HFFc6 (cell line): ENCODE results near the gene GABPB1. TPM values are rescaled to one million over a fixed set of nuclear protein-coding genes. Genes with fewer than 3 reads are reported as not detected.
"Not testable (repeated sequence)": the region's sequence is repeated elsewhere in the genome, so short reads cannot be mapped to it uniquely, and the experiment has no call there.

Experiments used
- DNase-seq: peaks from one replicate; pipeline ENCODE4 v3.0.0-alpha.2; 2018
- H3K27ac Mint-ChIP-seq: 2 replicates; pipeline ENCODE4 v1.8.0; 2020; ENCODE audit warnings: mild to moderate bottlenecking, mixed read lengths
- H3K27me3 Mint-ChIP-seq: 2 replicates; pipeline ENCODE4 v1.8.0; 2021; ENCODE audit warnings: mild to moderate bottlenecking, moderate library complexity, mixed read lengths; ENCODE audit not compliant: insufficient read depth
- H3K36me3 Mint-ChIP-seq: 2 replicates; pipeline ENCODE4 v1.8.0; 2021; ENCODE audit warnings: low read depth, mixed read lengths
- H3K4me1 Mint-ChIP-seq: 2 replicates; pipeline ENCODE4 v1.8.0; 2020; ENCODE audit warnings: low read depth, mixed read lengths
- H3K4me3 Mint-ChIP-seq: 2 replicates; pipeline ENCODE4 v1.8.0; 2020; ENCODE audit warnings: mild to moderate bottlenecking, moderate library complexity, mixed read lengths
- H3K9me3 Mint-ChIP-seq: 2 replicates; pipeline ENCODE4 v1.8.0; 2020; ENCODE audit warnings: mild to moderate bottlenecking, mixed read lengths
- CTCF ChIP-seq: fragments of 200-600 bp; sonication (generic); IDR thresholded peaks from 2 replicates; pipeline ENCODE4 v1.5.0; 2021; ENCODE audit warnings: antibody characterized with exemption, mild to moderate bottlenecking
- total RNA-seq, 6 experiments: library from RNA; stranded (reverse); fragmentation: NEBNext Ultra II Directional; extraction: Animal tissue kit (Norgen Biotek cat#: 25700); gene quantifications; 2 replicates in 1 of 6; 3 replicates in 5 of 6; pipeline ENCODE4 v1.2.3, GENCODE V29; 2021

Gene GABPB1
- total RNA-seq, 6 experiments from 2014 or later, result 20.8 to 28.4 (median 25.3) TPM

GRCh38 chr15:50378776-50379175 lies 23.8 kb upstream of the GABPB1 start:
- Mint-ChIP-seq H3K36me3 (no peaks in the 10 kb centered on the region), H3K27ac (no peak overlapping the region), H3K27me3 (peaks cover 1% of the 10 kb centered on the region), H3K4me1 (peaks cover 14% of the 10 kb centered on the region), H3K9me3 (no peaks in the 10 kb centered on the region), H3K4me3 (no peak overlapping the region)
- no peak for DNase-seq
- no peak for TF ChIP-seq CTCF

- H3K4me3 Mint-ChIP-seq, result no peak overlapping the region
Observed at GRCh38 chr15:50377867-50378751, 23.1 kb upstream of the GABPB1 start.

GRCh38 chr15:50369564-50369963 lies 14.6 kb upstream of the GABPB1 start:
- not testable (repeated sequence) for H3K36me3 Mint-ChIP-seq, H3K9me3 Mint-ChIP-seq, H3K4me3 Mint-ChIP-seq, DNase-seq, H3K27me3 Mint-ChIP-seq, H3K27ac Mint-ChIP-seq, H3K4me1 Mint-ChIP-seq

More at GRCh38 chr15:50377867-50378751, 23.1 kb upstream of the GABPB1 start:
- Mint-ChIP-seq H3K9me3 (no peaks in the 10 kb centered on the region), H3K4me1 (peaks cover 14% of the 10 kb centered on the region), H3K27me3 (peaks cover 1% of the 10 kb centered on the region), H3K27ac (no peak overlapping the region), H3K36me3 (no peaks in the 10 kb centered on the region)
- DNase-seq, result no peak
- TF ChIP-seq CTCF, result no peak

GRCh38 chr15:50365971-50366370 lies 11.0 kb upstream of the GABPB1 start:
- Mint-ChIP-seq H3K27me3 (no peaks in the 10 kb centered on the region; the same call in 1 of the 2 replicates), H3K27ac (no peak overlapping the region), H3K9me3 (no peaks in the 10 kb centered on the region), H3K4me1 (no peaks in the 10 kb centered on the region), H3K36me3 (peaks cover 20% of the 10 kb centered on the region), H3K4me3 (no peak overlapping the region)
- DNase-seq, result no peak
- TF ChIP-seq CTCF, result no peak

- H3K27me3 Mint-ChIP-seq, result no peaks in the 10 kb centered on the region; the same call in 1 of the 2 replicates
- H3K36me3 Mint-ChIP-seq, result peaks cover 20% of the 10 kb centered on the region
- no peaks in the 10 kb centered on the region for H3K9me3 Mint-ChIP-seq
- no peaks in the 10 kb centered on the region for H3K4me1 Mint-ChIP-seq
- no peak for TF ChIP-seq CTCF
- H3K27ac Mint-ChIP-seq, result no peak overlapping the region
- no peak overlapping the region for H3K4me3 Mint-ChIP-seq
- DNase-seq, result no peak
Observed at GRCh38 chr15:50365570-50365969, 10.6 kb upstream of the GABPB1 start.

- Mint-ChIP-seq H3K36me3 (peaks cover 31% of the 10 kb centered on the region), H3K4me1 (no peaks in the 10 kb centered on the region), H3K27me3 (no peaks in the 10 kb centered on the region; the same call in 1 of the 2 replicates), H3K9me3 (no peaks in the 10 kb centered on the region), H3K27ac (no peak overlapping the region), H3K4me3 (no peak overlapping the region)
- DNase-seq, result no peak
- TF ChIP-seq CTCF, result no peak
Observed at GRCh38 chr15:50363612-50364011, 8.6 kb upstream of the GABPB1 start.
